G401.6 (cell line): ENCODE data around the gene RHCE.
"Not testable (repeated sequence)": the region's sequence is repeated elsewhere in the genome, so short reads cannot be mapped to it uniquely, and the experiment has no call there.

Experiments
- FAIRE-seq: peaks from 2 replicates; lab custom pipeline; 2012; peaks lifted over from hg19 to GRCh38; lab: Jason Lieb, UNC

The RHCE gene

DNA sequence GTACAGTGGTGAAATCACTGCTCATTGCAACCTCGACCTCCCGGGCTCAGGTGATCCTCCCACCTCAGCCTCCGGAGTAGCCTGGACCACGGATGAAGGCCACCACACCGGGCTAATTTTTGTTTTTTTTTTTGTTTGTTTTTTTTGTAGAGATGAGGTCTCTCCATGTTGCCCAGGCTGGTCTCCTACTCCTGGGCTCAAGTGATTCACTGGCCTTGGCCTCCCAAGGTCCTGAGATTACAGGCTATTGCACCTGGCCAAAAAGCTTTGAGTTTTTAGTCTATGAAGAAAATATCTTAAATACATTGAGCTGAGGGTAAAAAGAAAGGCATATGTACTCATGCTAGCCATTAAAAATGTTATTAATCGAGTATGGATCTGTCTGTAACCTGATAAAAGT is 78.9 kb downstream of the RHCE start:
- FAIRE-seq, result no peak

DNA sequence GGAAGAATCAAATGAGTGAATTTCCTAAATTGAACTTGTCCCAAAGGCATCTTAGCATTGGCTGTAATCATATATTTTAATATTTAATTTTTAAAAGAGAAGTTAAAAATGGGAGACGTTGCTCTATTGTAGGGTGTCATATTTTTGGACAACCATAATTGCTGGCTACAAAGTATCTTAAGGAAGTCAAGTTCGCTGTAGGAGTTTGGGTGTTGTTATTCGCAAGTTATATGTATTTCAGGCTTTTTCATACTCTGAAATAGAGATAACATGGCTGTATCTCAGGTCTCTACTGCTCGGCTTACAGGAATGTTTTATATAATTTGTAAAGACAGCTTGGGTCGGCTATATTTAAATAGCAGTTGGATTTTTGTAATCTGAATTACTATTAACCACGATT is 81.6 kb downstream of the RHCE start:
- no peak for FAIRE-seq

DNA sequence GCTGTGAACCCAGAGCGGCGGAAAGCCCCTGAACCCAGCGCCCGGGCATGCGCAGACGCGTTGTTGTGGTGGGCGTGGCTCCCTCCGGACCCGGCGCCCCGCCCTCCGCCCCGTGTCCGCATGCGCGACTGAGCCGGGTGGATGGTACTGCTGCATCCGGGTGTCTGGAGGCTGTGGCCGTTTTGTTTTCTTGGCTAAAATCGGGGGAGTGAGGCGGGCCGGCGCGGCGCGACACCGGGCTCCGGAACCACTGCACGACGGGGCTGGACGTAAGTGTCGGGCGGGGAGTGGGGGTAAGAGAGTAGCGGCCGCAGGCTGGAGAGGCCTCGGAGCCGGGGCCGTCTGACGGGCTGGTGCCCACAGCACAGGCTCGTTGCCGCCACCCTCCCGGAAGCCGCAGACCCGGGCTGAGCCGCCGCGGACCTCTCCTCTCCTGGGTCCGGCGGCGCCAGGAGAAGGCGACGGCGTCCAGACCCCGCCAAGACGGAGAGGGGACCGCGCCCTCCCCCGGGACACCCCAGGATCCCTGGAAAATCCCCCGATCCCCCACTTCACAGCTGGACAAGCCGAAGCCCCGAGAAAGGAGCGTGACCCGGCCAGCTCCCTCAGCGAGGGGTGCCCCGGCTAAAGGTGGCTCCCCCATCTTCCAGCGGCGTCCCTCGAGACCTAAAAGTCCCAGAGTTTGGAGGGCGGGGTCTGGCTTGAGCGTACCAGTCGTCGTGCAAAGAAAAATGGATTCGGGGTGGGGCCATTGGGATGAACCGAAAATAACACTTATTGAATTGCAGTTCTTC is 82.2 kb downstream of the RHCE start, which contains the start of gene TMEM50A:
Gene TMEM50A (plus strand): TSS at position 147 of the 794 bp plus-strand sequence. CDS start 2,153 bp downstream, outside the sequence.
- peak; percentile 98 for FAIRE-seq

DNA sequence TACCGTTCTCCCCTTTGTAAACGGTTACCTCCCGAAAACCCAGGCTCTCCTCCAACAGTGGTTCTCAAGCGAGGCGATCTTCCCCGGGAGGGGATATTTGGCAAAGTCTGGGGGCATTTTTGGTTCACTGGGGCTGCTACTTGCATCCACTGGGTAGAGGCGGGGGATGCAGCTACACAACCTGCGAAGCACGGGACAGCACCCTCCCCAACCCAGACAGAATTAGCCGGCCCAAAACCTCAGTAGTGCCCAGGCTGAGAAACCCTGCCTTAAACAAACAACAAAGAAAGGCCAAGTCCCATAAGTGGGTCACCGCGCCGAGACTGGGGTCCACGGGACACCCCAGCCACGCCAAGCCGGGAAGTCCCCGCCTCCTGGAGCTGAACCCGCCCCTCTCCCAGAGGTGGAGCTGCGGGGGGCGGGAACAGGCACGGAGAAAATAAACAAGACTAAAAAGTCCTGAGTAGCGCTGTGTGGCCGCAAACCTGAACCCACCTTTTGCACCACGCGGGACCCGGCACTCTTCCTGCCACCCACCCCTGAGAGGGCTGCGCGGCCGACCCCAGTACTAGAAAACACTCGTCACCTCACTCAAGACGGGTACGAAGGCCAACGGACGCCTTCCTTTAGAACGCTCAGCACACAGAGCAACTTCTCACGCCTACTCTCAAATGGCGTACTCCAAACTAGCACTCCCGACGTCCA is 83.0 kb downstream of the RHCE start:
- peak; percentile 41 for FAIRE-seq

DNA sequence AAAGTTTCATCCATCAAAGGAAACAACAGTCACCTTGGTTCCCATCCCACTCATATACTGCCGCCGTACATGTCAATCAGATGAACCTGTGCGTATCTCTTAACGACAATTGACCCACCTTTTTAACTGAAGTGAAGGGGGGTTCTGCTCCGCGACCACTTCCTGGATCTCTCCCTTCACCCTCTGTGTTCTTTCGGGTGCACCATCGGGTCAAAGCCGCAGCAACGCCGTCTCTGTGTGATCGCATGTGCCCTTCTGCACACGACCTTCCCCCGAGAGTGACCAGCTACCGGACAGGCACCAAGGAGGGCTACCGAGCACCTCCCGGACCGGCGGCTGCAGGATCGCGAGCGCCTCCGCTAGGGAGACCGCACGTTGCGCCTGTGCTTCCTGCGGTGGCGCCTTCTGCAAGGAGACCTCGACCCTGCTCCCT is 83.7 kb downstream of the RHCE start:
- not testable (repeated sequence) for FAIRE-seq

DNA sequence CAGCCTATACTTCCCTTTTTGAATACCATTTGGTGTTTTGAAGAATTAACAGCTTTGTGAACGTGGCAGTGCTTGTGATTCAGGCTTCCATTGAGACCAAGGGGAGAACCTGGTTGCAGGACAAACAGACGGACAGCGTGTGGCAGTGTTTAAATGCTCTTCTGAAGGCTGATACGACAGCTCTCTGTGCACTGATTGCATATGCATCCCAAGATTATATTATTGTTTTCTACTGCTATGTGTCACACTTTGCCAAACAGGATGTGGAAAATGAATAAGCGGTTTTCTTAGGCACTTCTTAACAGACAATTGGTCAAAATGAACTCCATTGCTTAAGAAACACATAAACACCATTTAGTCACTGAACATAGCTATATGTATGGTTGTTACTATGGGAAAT is 90.7 kb downstream of the RHCE start:
- FAIRE-seq, result not testable (repeated sequence)

DNA sequence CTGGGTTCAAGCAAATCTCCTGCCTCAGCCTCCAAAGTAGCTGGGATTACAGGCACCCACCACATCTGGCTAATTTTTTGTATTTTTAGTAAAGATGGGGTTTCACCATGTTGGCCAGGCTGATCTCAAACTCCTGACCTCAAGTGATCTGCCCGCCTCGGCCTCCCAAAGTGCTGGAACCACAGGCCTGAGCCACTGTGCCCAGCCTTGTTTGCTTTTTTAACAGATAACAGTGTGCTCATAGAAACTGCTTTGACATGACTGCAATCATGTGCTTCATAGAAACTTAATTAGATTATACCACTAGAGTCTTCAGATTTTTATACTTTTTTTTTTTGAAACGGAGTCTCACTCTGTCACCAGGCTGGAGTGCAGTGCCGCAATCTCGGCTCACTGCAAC is 91.3 kb downstream of the RHCE start:
- FAIRE-seq, result not testable (repeated sequence)

DNA sequence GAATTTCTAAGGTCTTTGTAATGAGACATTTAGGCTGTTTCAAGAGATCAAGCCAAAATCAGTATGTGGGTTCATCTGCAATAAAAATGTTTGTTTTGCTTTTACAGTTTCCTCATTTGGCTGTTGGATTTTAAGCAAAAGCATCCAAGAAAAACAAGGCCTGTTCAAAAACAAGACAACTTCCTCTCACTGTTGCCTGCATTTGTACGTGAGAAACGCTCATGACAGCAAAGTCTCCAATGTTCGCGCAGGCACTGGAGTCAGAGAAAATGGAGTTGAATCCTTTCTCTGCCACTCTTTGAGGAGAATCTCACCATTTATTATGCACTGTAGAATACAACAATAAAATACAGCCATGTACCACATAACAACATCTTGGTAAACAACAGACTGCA is 91.8 kb downstream of the RHCE start:
- not testable (repeated sequence) for FAIRE-seq

DNA sequence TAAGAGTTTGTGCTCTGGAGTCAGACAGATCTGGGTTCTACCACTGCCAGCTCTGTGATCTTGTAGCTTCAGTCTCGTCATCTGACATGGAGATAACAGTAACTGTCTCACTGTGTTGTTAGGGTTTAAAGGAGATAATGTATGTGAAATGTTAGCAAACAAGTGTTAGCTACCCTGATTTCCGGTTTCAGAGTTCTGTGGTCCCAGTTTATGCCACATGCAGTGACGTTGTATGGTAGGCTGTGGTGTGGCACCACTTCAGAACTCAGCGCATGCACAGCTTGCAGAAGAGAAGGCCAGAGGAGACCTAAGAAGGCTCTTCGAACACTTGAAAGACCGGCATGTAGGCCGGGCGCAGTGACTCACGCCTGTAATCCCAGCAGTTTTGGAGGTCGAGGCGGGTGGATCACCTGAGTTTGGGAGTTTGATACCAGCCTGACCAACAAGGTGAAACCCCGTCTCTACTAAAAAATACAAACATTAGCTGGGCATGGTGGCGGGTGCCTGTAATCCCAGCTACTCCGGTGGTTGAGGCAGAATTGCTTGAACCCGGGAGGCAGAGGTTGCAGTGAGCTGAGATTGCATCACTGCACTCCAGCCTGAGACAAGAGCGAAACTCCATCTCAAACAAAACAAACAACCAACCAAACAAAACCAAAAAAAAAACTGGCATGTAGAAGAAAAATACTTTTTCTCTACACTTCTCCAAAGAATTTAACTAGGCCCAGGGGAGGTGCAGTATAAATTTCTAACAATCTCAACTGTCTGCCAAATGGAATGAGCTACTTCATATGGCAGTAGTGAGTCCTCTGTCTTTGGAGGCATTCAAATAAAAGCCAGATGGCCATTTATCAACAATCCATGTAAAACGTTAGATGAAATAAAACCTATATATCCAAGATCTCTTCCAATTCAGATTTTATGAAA is 92.5 kb downstream of the RHCE start:
- not testable (repeated sequence) for FAIRE-seq

DNA sequence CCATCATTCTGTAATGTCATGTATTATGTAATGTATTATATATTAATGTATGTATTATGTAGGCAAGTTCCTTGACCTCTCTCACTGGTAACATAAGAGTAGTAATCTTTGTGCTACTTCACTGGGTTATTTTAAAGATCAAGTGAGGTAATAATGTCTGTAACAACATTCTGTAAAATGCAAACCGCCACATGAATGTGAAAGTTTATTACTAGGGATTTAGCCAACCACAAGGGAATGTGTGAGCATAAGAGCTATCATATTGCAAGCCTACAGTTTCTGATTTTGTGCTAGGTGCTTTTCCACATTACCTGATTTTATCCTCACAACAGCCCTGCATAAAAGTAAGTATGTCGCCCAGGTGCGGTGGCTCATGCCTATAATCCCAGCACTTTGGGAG is 96.2 kb downstream of the RHCE start:
- FAIRE-seq, result not testable (repeated sequence)

DNA sequence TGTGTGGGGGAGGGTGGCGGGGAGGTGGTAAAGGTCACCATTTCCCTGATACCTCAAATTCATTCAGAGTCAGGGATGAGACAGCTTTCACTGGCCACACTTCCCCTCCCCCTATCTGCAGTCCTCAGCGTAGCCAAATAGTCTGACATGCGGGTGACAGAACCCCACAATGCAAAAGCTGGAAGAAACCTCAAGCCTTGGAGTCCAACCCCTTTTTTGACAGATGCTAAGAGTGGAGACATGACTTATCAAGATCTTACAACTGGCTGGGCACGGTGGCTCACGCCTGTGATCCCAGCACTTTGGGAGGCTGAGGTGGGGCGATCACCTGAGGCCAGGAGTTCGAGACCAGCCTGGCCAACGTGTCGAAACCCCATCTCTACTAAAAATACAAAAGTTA is 98.5 kb downstream of the RHCE start:
- FAIRE-seq, result not testable (repeated sequence)

DNA sequence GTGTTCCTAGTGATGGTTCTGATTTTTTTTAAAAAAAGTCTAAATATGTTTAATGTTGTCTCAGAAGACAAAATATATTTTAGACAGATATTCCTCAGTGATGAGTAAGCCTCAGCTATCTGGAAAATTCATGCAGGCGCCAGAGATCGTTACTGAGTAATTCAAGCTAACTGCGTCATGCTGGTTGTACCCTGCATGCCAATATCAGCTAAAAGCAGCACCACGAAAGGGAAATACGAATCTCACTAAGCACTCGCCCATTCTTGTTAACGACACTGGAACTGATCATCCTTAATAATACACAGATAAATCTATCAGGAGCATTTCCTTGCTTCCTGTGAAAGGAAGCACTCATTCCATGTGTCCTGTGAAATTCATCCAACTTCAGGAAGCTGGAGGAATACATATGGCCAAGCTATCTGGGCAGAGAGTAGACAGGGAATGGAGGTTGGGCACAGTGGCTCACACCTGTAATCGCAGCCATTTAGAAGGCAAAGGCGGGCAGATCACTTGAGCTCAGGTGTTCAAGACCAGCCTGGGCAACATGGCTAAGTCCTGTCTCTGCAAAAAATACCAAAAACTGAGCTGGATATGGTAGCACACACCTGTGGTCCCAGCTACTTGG is 100.2 kb downstream of the RHCE start:
- FAIRE-seq, result not testable (repeated sequence)

DNA sequence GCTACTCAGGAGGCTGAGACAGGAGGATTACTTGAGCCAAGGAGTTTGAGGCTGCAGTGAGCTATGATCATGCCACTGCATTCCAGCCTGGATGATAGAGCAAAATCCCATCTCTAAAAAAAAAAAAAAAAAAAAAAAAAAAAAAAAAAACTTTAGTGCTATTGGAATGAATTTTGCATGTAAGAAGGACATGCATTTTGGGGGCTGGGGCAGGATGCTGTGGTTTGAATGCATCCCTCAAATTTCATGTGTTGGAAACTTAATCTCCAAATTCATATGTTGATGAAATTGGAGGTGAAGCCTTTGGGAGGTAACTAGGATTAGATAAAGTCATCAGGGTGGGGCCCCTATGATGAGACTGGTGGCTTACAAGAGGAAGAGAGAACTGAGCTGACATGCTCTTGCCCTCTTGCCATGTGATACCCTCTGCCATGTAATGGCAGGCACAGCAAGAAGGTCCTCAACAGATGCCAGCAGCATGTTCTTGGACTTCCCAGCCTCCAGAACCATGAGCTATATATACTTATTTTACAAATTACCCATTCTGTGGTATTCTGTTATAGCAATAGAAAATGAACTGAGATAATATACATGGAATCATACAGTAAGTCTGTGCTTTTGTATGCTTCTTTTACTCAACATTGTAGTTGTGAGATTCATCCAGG is 107.7 kb downstream of the RHCE start:
- FAIRE-seq, result not testable (repeated sequence)
